DND-41 (cell line): ENCODE results near the gene DGKE.
A peak's percentile ranks its signal among the peaks of the same experiment; 100 is the strongest.

Experiments
- ATAC-seq: fragments of 200-7000 bp; cut with Tn5 transposase; 3 replicates; pipeline ENCODE4 v1.9.1; 2021; ENCODE audit warnings: low read depth; ENCODE audit not compliant: insufficient read depth
- DNase-seq: peaks from one replicate; pipeline ENCODE4 v3.0.0-alpha.2; 2020
- H2AFZ ChIP-seq: 2 replicates; pipeline ENCODE4 v1.6.0; 2012; ENCODE audit warnings: low read depth, low read length
- H3K27ac ChIP-seq: 2 replicates; pipeline ENCODE4 v1.5.1; 2012; ENCODE audit warnings: low read length, inconsistent platforms
- H3K27me3 ChIP-seq: fragments of 200-600 bp; sonication (generic); 2 replicates; pipeline ENCODE4 v1.6.0; 2012; ENCODE audit warnings: low read length, mild to moderate bottlenecking, inconsistent platforms; ENCODE audit not compliant: insufficient read depth, poor library complexity
- H3K36me3 ChIP-seq: 2 replicates; pipeline ENCODE4 v1.5.1; 2012; ENCODE audit warnings: low read length, inconsistent platforms; ENCODE audit not compliant: insufficient read depth
- H3K4me1 ChIP-seq: 2 replicates; pipeline ENCODE4 v1.5.1; 2012; ENCODE audit warnings: mild to moderate bottlenecking, low read length; ENCODE audit not compliant: insufficient read depth
- H3K4me2 ChIP-seq: 2 replicates; pipeline ENCODE4 v1.6.0; 2012; ENCODE audit warnings: mild to moderate bottlenecking, moderate library complexity, low read length, inconsistent platforms; ENCODE audit not compliant: insufficient read depth
- H3K4me3 ChIP-seq, 2 experiments: fragments of 200-600 bp in 1 of 2; shearing (Covaris generic) in 1 of 2; 2 replicates each; pipeline ENCODE4 v1.5.1; 2012 to 2016; ENCODE audit warnings: inconsistent platforms in 2 of 2, low read length in 2 of 2, mild to moderate bottlenecking in 2 of 2, low read depth in 1 of 2, moderate library complexity in 1 of 2
- H3K79me2 ChIP-seq: 2 replicates; pipeline ENCODE4 v1.6.0; 2012; ENCODE audit warnings: low read length, inconsistent platforms; ENCODE audit not compliant: insufficient read depth
- H3K9ac ChIP-seq: 2 replicates; pipeline ENCODE4 v1.6.0; 2012; ENCODE audit warnings: low read depth, mild to moderate bottlenecking, inconsistent platforms, low read length, moderate library complexity
- H3K9me3 ChIP-seq: 2 replicates; pipeline ENCODE4 v1.5.1; 2012; ENCODE audit warnings: low read length, moderate library complexity, mild to moderate bottlenecking, inconsistent platforms; ENCODE audit not compliant: insufficient read depth, severe bottlenecking
- H4K20me1 ChIP-seq: 2 replicates; pipeline ENCODE4 v1.6.0; 2012; ENCODE audit warnings: low read length; ENCODE audit not compliant: insufficient read depth
- CTCF ChIP-seq: IDR thresholded peaks from 2 replicates; pipeline ENCODE4 v1.5.1; 2012; ENCODE audit warnings: borderline replicate concordance, low read length, moderate library complexity, mild to moderate bottlenecking; ENCODE audit not compliant: poor library complexity, severe bottlenecking; ENCODE audit errors: extremely low read depth
- EZH2 ChIP-seq: IDR thresholded peaks from 3 replicates; pipeline ENCODE4 v1.6.1; 2012; ENCODE audit warnings: borderline replicate concordance, low read depth, mild to moderate bottlenecking, moderate library complexity, low read length, inconsistent platforms; ENCODE audit not compliant: severe bottlenecking

DGKE gene

DNA sequence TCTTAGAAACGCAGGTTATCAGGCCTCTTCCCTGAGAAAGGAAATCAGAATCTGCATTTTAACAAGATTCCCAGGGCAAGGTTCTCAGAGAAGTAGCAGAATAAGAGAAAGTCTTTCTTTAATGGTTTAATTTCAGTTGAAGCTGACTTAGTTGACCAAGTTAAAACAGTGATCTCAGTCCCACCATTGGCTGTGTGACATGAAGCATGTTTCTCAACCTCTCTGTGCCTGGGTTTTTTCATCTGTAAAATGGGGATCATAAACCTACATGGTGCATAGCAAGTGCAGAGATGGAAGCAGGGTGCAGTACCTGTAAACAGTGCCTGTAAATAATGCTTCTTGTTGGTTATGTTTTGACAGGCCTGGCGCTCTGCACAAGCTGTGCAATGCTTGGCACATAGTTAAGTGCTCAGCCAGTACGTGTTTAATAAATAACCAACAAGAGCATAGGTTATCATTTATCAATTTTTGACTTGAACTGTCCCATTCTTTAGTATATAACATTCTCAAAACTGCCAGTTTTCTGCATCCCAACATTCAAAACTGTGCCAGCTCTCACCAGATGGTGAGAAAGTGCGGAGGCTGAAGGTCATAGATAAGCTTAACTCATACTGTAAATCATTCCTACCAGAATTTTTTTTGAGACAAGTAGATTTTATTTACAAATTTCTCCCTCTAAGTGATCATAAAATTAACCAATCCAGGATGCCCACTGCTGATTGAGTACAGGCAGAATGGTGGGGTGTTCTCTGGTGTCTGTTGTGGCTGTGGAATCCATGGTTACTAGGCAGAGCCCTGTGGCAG, 7.1 kb upstream of the DGKE start:
- Histone ChIP-seq H2AFZ (no peak overlapping the region), H3K9me3 (no peaks in the 10 kb centered on the region), H4K20me1 (peaks cover 16% of the 10 kb centered on the region), H3K4me1 (peaks cover 9% of the 10 kb centered on the region), H3K79me2 (peaks cover 16% of the 10 kb centered on the region), H3K9ac (no peak overlapping the region), H3K4me3 (no peak overlapping the region), H3K27me3 (no peaks in the 10 kb centered on the region), H3K4me2 (no peak overlapping the region), H3K27ac (no peak overlapping the region), H3K36me3 (peaks cover 16% of the 10 kb centered on the region)
- ATAC-seq (no peak), DNase-seq (no peak)
- TF ChIP-seq CTCF: no peak
- no peak for TF ChIP-seq EZH2

DNA sequence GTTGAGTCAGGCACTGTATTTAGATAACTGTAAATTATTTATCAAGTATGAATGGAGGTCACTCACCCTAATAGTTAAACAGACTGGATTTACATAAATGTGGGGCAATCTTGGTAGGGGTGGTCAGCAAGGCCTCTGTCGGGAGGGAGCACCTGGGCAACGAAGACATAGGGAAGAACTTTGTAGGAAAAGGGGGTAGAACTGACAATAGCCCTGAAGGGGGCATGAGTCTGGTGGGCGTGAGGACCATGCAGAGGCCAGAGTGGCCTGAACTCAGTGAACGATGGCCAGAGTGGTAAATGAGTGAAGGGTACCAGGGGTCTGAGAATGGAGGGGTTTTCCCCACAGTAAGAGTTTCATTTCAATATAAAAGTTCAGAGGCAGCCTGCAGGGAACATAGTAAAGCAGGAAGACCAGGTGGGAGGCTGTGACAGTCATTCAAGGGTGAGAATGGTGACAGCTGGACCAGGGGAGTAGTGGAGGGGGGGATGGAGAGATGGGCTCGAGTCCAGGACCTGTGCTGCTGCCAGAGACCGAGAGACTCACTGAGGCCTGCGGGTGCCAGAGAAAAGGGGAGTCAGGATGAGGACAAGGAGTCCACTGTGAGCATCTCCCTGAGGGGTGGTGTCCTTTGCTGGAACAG, 3.1 kb upstream of the DGKE start:
- no peak for DNase-seq

DNA sequence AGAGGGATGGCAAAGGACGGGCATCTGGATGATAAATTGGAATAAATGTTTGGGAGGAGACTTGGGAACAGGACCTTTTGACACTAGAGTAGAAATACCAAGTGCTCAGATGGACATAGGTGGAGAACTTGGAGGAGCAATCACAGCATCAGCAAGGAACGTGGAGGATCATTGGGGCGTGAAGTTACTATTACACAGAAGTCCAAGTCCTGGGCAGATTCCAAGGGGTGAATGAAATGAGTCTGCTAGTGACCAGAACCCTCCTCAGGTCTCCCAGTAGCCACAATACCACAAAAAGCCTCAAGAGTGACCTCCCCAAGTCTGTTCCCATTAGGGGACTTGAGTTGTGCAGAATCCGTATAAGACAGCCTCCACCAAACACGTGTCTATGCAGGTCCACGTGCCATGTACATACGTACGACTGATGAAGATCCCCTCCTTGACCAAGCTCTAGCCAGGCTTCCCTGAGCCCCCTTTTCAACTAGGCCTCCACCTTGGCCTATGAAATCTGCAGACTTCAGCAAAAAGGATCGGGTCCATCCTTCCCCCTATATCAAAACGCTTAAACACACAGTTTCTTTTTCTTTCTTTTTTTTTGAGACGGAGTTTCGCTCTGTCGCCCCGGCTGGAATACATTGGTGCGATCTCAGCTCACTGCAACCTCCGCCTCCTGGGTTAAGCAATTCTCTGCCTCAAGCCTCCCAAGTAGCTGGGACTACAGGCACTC, 2.4 kb upstream of the DGKE start:
- H3K4me2 ChIP-seq: peak overlapping the region; percentile 87
- H3K9me3 ChIP-seq: no peaks in the 10 kb centered on the region

More for the DNA sequence above, 3.1 kb upstream of the DGKE start:
- no peaks in the 10 kb centered on the region for H3K27me3 ChIP-seq
- H3K27ac ChIP-seq: no peak overlapping the region
- peaks cover 24% of the 10 kb centered on the region for H4K20me1 ChIP-seq
- peak overlapping the region; percentile 39; the same call in 1 of the 2 replicates for H3K4me2 ChIP-seq
- no peak overlapping the region for H3K4me3 ChIP-seq
- peaks cover 40% of the 10 kb centered on the region for H3K4me1 ChIP-seq
- H3K9me3 ChIP-seq: no peaks in the 10 kb centered on the region
- H3K79me2 ChIP-seq: peaks cover 43% of the 10 kb centered on the region
- H3K36me3 ChIP-seq: peaks cover 31% of the 10 kb centered on the region
- TF ChIP-seq CTCF: no peak
- no peak for TF ChIP-seq EZH2
- no peak overlapping the region for H3K9ac ChIP-seq
- ATAC-seq: no peak
- H2AFZ ChIP-seq: no peak overlapping the region

More for the DNA sequence above, 2.4 kb upstream of the DGKE start:
- Histone ChIP-seq H3K79me2 (peaks cover 43% of the 10 kb centered on the region), H3K4me1 (peaks cover 47% of the 10 kb centered on the region), H3K27me3 (no peaks in the 10 kb centered on the region), H3K36me3 (peaks cover 33% of the 10 kb centered on the region), H3K4me3 (no peak overlapping the region), H2AFZ (no peak overlapping the region), H3K9ac (no peak overlapping the region), H4K20me1 (peaks cover 24% of the 10 kb centered on the region), H3K27ac (no peak overlapping the region)
- no peak for TF ChIP-seq EZH2
- TF ChIP-seq CTCF: no peak
- ATAC-seq (no peak), DNase-seq (no peak)
